Fibroblast of skin of back (primary cell): ENCODE data around the gene HNF1B.

Experiments used
- DNase-seq: peaks from one replicate; pipeline ENCODE4 v3.0.0-alpha.2; 2013

HNF1B gene

GRCh38 chr17:37735165-37735564 is 9.7 kb downstream of the HNF1B start:
- DNase-seq = no peak

GRCh38 chr17:37732316-37732715 is 12.5 kb downstream of the HNF1B start:
- DNase-seq = no peak

- DNase-seq = no peak
Observed at GRCh38 chr17:37731056-37731455, 13.8 kb downstream of the HNF1B start.

GRCh38 chr17:37729905-37730304 is 15.0 kb downstream of the HNF1B start:
- DNase-seq = no peak

- no peak for DNase-seq
Observed at GRCh38 chr17:37726891-37727675, 17.8 kb downstream of the HNF1B start.

- DNase-seq = peak; percentile 31
Observed at GRCh38 chr17:37726248-37726647, 18.6 kb downstream of the HNF1B start.

GRCh38 chr17:37725601-37726146 is 19.2 kb downstream of the HNF1B start:
- no peak for DNase-seq

GRCh38 chr17:37725021-37725595 is 19.8 kb downstream of the HNF1B start:
- DNase-seq = no peak

GRCh38 chr17:37720989-37721388 is 23.9 kb downstream of the HNF1B start:
- DNase-seq = no peak

- no peak for DNase-seq
Observed at GRCh38 chr17:37719866-37720265, 25.0 kb downstream of the HNF1B start.

GRCh38 chr17:37718324-37719048 is 26.4 kb downstream of the HNF1B start:
- no peak for DNase-seq

GRCh38 chr17:37717627-37718323 is 27.1 kb downstream of the HNF1B start:
- DNase-seq = peak; percentile 66

- peak; percentile 69 for DNase-seq
Observed at GRCh38 chr17:37714897-37715296, 30.0 kb downstream of the HNF1B start.

- DNase-seq = no peak
Observed at GRCh38 chr17:37713624-37714023, 31.2 kb downstream of the HNF1B start.

GRCh38 chr17:37713028-37713431 is 31.8 kb downstream of the HNF1B start:
- DNase-seq = no peak

GRCh38 chr17:37711113-37711512 is 33.7 kb downstream of the HNF1B start:
- DNase-seq = no peak

GRCh38 chr17:37710344-37710886 is 34.4 kb downstream of the HNF1B start:
- DNase-seq = peak; percentile 78

- DNase-seq = peak; percentile 38
Observed at GRCh38 chr17:37708616-37709212, 36.1 kb downstream of the HNF1B start.

- DNase-seq = no peak
Observed at GRCh38 chr17:37708008-37708615, 36.7 kb downstream of the HNF1B start.

- DNase-seq = no peak
Observed at GRCh38 chr17:37706446-37706845, 38.4 kb downstream of the HNF1B start.

GRCh38 chr17:37702598-37702997 is 42.3 kb downstream of the HNF1B start:
- DNase-seq = peak; percentile 86

GRCh38 chr17:37701496-37701898 is 43.4 kb downstream of the HNF1B start:
- no peak for DNase-seq
